NCI-H1694 treated with DMSO at 0.1 percent for 48 hours (cell line): ENCODE measurements around the gene IFIH1.

Experiments used
- DNase-seq: peaks from one replicate; lab custom pipeline; 2025; lab: John Stamatoyannopoulos, UW

IFIH1 gene

GRCh38 chr2:162308747-162309503, 9.6 kb downstream of the IFIH1 start:
- no peak for DNase-seq

- DNase-seq: no peak
These were observed 12.6 kb downstream of the IFIH1 start for GRCh38 chr2:162305901-162306300.

GRCh38 chr2:162301877-162302276, 16.6 kb downstream of the IFIH1 start:
- DNase-seq: no peak

- peak; percentile 84 for DNase-seq
These were observed 17.2 kb downstream of the IFIH1 start for GRCh38 chr2:162301151-162301804.

GRCh38 chr2:162300266-162300665, 18.2 kb downstream of the IFIH1 start:
- no peak for DNase-seq

GRCh38 chr2:162298669-162299335, 19.7 kb downstream of the IFIH1 start:
- no peak for DNase-seq

- peak; percentile 74 for DNase-seq
These were observed 20.4 kb downstream of the IFIH1 start for GRCh38 chr2:162297925-162298552.

- DNase-seq: no peak
These were observed 23.5 kb downstream of the IFIH1 start for GRCh38 chr2:162295009-162295408.

- DNase-seq: no peak
These were observed 25.2 kb downstream of the IFIH1 start for GRCh38 chr2:162293122-162293786.

GRCh38 chr2:162291748-162292147, 26.7 kb downstream of the IFIH1 start:
- DNase-seq: no peak

- DNase-seq: no peak
These were observed 35.6 kb downstream of the IFIH1 start for GRCh38 chr2:162282765-162283425.

- no peak for DNase-seq
These were observed 37.8 kb downstream of the IFIH1 start for GRCh38 chr2:162280654-162281053.

GRCh38 chr2:162277381-162277780, 41.1 kb downstream of the IFIH1 start:
- DNase-seq: no peak

- no peak for DNase-seq
These were observed 50.5 kb downstream of the IFIH1 start for GRCh38 chr2:162267996-162268395.

- DNase-seq: no peak
These were observed 51.0 kb downstream of the IFIH1 start for GRCh38 chr2:162267496-162267895.

GRCh38 chr2:162266460-162266760, 52.1 kb downstream of the IFIH1 start:
- DNase-seq: no peak

- DNase-seq: no peak
These were observed 52.6 kb downstream of the IFIH1 start for GRCh38 chr2:162265666-162266459.

GRCh38 chr2:162261032-162261945, 57.2 kb downstream of the IFIH1 start:
- DNase-seq: no peak

GRCh38 chr2:162258686-162259085, 59.8 kb downstream of the IFIH1 start:
- DNase-seq: no peak

- DNase-seq: no peak
These were observed 60.3 kb downstream of the IFIH1 start for GRCh38 chr2:162258169-162258568.
